SH-SY5Y (cell line): Measurements from ENCODE around the gene ETV6.

Experiments used
- GATA2 ChIP-seq: IDR thresholded peaks from 2 replicates; pipeline ENCODE4 v1.6.1; 2011; ENCODE audit warnings: mild to moderate bottlenecking, low read depth, low read length
- GATA3 ChIP-seq: IDR thresholded peaks from 2 replicates; pipeline ENCODE4 v1.6.1; 2011; ENCODE audit warnings: low read depth, mild to moderate bottlenecking, low read length, moderate library complexity

- TF ChIP-seq GATA2 (no peak), GATA3 (no peak)
These were observed 117.7 kb downstream of the ETV6 start for GRCh38 chr12:11767029-11767724.
